ENCODE data around the gene CPT1C.

Gene CPT1C

GRCh38 chr19:49690656-49691242 is at the start of gene CPT1C:
Gene CPT1C, plus strand, starts transcription at chr19:49691116. Its CDS starts 1,137 bp downstream, at chr19:49692253.
- DNase-seq = peak in 1 of 2 donors; percentile 16

GRCh38 chr19:49641688-49642491 is 49.0 kb upstream of the CPT1C start, which contains the start of gene SCAF1:
Gene SCAF1, plus strand, starts transcription at chr19:49642209. Its CDS starts 2,818 bp downstream, at chr19:49645027.
- DNase-seq = peak; percentile 99

GRCh38 chr19:49642492-49643035 is 48.4 kb upstream of the CPT1C start:
- DNase-seq = no peak

- no peak for DNase-seq
Observed at GRCh38 chr19:49643466-49643865, 47.5 kb upstream of the CPT1C start.

- DNase-seq = no peak
Observed at GRCh38 chr19:49645592-49645991, 45.3 kb upstream of the CPT1C start.

- DNase-seq = no peak
Observed at GRCh38 chr19:49645995-49646394, 44.9 kb upstream of the CPT1C start.

- DNase-seq = no peak
Observed at GRCh38 chr19:49646586-49646985, 44.3 kb upstream of the CPT1C start.

GRCh38 chr19:49651029-49651819 is 39.7 kb upstream of the CPT1C start:
- no peak for DNase-seq

- no peak for DNase-seq
Observed at GRCh38 chr19:49651820-49652550, 38.9 kb upstream of the CPT1C start.

GRCh38 chr19:49652551-49653465 is 38.1 kb upstream of the CPT1C start:
- no peak for DNase-seq

- DNase-seq = no peak
Observed at GRCh38 chr19:49653466-49653806, 37.5 kb upstream of the CPT1C start.

GRCh38 chr19:49654581-49654980 is 36.3 kb upstream of the CPT1C start:
- no peak for DNase-seq

GRCh38 chr19:49655570-49656455 is 35.1 kb upstream of the CPT1C start:
- DNase-seq = no peak

GRCh38 chr19:49656456-49657109 is 34.3 kb upstream of the CPT1C start:
- DNase-seq = no peak

- no peak for DNase-seq
Observed at GRCh38 chr19:49657493-49658138, 33.3 kb upstream of the CPT1C start.

- DNase-seq = no peak
Observed at GRCh38 chr19:49658139-49658517, 32.8 kb upstream of the CPT1C start.

GRCh38 chr19:49658566-49659442 is 32.1 kb upstream of the CPT1C start:
- no peak for DNase-seq

GRCh38 chr19:49660338-49660961 is 30.5 kb upstream of the CPT1C start:
- no peak for DNase-seq
